Left lung (tissue), 10 donors: ENCODE data around the gene VGF. TPM values are rescaled to one million over a fixed set of nuclear protein-coding genes. Genes with fewer than 3 reads are reported as not detected.
"Not testable (repeated sequence)": the region's sequence is repeated elsewhere in the genome, so short reads cannot be mapped to it uniquely, and the experiment has no call there.

Experiments
- ATAC-seq: fragments of 200-7000 bp; cut with Tn5 transposase; one replicate; pipeline ENCODE4 v1.9.1; 2020; ENCODE audit warnings: moderate library complexity
- DNase-seq, 4 donors: peaks; one replicate each; pipeline ENCODE4 v3.0.0-alpha.2; 2013 to 2020
- H3K27ac ChIP-seq, 2 donors: fragments of 200-600 bp; sonication (generic) in 1 of 2; one replicate each; pipeline versions ENCODE4 v1.5.0 to v1.8.0; 2020 to 2021
- H3K27me3 ChIP-seq, 2 donors: fragments of 200-600 bp; sonication (generic) in 1 of 2; one replicate each; pipeline versions ENCODE4 v1.5.0 to v1.8.0; 2020 to 2021
- H3K36me3 ChIP-seq, 2 donors: fragments of 200-600 bp; sonication (generic) in 1 of 2; one replicate each; pipeline versions ENCODE4 v1.5.0 to v1.8.0; 2020 to 2021
- H3K4me1 ChIP-seq, 2 donors: fragments of 200-600 bp; one replicate each; pipeline ENCODE4 v1.8.0; 2021
- H3K4me3 ChIP-seq, 2 donors: fragments of 200-600 bp; sonication (generic) in 1 of 2; one replicate each; pipeline versions ENCODE4 v1.5.0 to v1.8.0; 2020 to 2021; ENCODE audit warnings: mild to moderate bottlenecking in 1 of 2
- H3K9me3 ChIP-seq, 2 donors: fragments of 200-600 bp; sonication (generic) in 1 of 2; one replicate each; pipeline versions ENCODE4 v1.5.0 to v1.8.0; 2020 to 2021
- CTCF ChIP-seq, 2 donors: fragments of 200-600 bp; sonication (generic) in 1 of 2; IDR thresholded peaks; one replicate each; pipeline versions ENCODE4 v1.5.0 to v1.8.0; 2021; ENCODE audit warnings: antibody characterized with exemption in 2 of 2
- intact Hi-C, 2 donors: fragments of 100-400 bp; cut with DNase I; formaldehyde crosslinking; loops; one replicate each; pipeline versions ENCODE4 v1.11.2 to v1.14.2; 2022
- polyA plus RNA-seq, 6 donors: library from polyadenylated mRNA; unstranded; fragments of 120-200 nt; gene quantifications; one replicate each; pipeline ENCODE4 v1.2.1, GENCODE V29; 2013; ENCODE audit not compliant: insufficient read length in 6 of 6
- total RNA-seq, 2 donors: library from RNA; stranded (reverse); fragmentation: NEBNext Ultra II Directional; extraction: Animal tissue kit (Norgen Biotek cat#: 25700); gene quantifications; one replicate each; pipeline ENCODE4 v1.2.1, GENCODE V29; 2021
- donor health status: DM: no; HTN: yes; CAD: no.
- donor health status: DM: no; HTN: no; CAD: no.

Gene VGF
- total and polyA plus RNA-seq, 8 donors = 0.82 to 1.4 (median 0.95) TPM; not detected in 2

GRCh38 chr7:101121991-101122932 is 43.1 kb downstream of the VGF start:
- intact Hi-C loops = no loop called here
- ATAC-seq (peak; percentile 57), DNase-seq (peak in 3 of 4 donors; percentile 70 to 88 (median 75))
- TF ChIP-seq CTCF (IDR thresholded peaks at IDR 0.05) = no peak
- Histone ChIP-seq H3K27me3 (peaks cover 0 to 51% of the 10 kb centered on the region in 2 donors), H3K9me3 (no peaks in the 10 kb centered on the region), H3K27ac (peak overlapping the region; percentile 74 to 84), H3K4me1 (peaks cover 17 to 71% of the 10 kb centered on the region in 2 donors), H3K36me3 (no peaks in the 10 kb centered on the region), H3K4me3 (peak overlapping the region; percentile 11 to 24)

- H3K36me3 ChIP-seq, ATAC-seq, DNase-seq, H3K9me3 ChIP-seq, intact Hi-C loops, H3K4me3 ChIP-seq: not testable (repeated sequence)
- peaks cover 0 to 44% of the 10 kb centered on the region in 2 donors for H3K27me3 ChIP-seq
- H3K27ac ChIP-seq = peak overlapping the region; percentile 74 to 84
- H3K4me1 ChIP-seq = peaks cover 15 to 65% of the 10 kb centered on the region in 2 donors
These were observed 43.8 kb downstream of the VGF start for GRCh38 chr7:101121631-101121990.

GRCh38 chr7:101120315-101120714 is 45.1 kb downstream of the VGF start:
- Histone ChIP-seq H3K4me1 (peaks cover 8 to 52% of the 10 kb centered on the region in 2 donors), H3K36me3 (no peaks in the 10 kb centered on the region), H3K4me3 (no peak overlapping the region), H3K27ac (no peak overlapping the region), H3K27me3 (peaks cover 0 to 31% of the 10 kb centered on the region in 2 donors), H3K9me3 (no peaks in the 10 kb centered on the region)
- no peak for TF ChIP-seq CTCF (IDR thresholded peaks at IDR 0.05)
- intact Hi-C loops = no loop called here
- ATAC-seq = no peak
- DNase-seq = no peak

GRCh38 chr7:101119876-101120275 is 45.5 kb downstream of the VGF start:
- Histone ChIP-seq H3K4me3 (no peak overlapping the region), H3K27me3 (peaks cover 0 to 27% of the 10 kb centered on the region in 2 donors), H3K27ac (no peak overlapping the region), H3K36me3 (no peaks in the 10 kb centered on the region), H3K9me3 (no peaks in the 10 kb centered on the region), H3K4me1 (peaks cover 8 to 48% of the 10 kb centered on the region in 2 donors)
- ATAC-seq = no peak
- intact Hi-C loops = no loop called here
- no peak for TF ChIP-seq CTCF (IDR thresholded peaks at IDR 0.05)
- DNase-seq = no peak

- intact Hi-C loops = no loop called here
- H3K4me1 ChIP-seq = peaks cover 5 to 39% of the 10 kb centered on the region in 2 donors
These were observed 46.5 kb downstream of the VGF start for GRCh38 chr7:101118856-101119255.

More at GRCh38 chr7:101118856-101119255, 46.5 kb downstream of the VGF start:
- ATAC-seq (no peak), DNase-seq (peak in 1 of 4 donors; percentile 1)
- H3K27ac ChIP-seq = no peak overlapping the region
- H3K9me3 ChIP-seq = no peaks in the 10 kb centered on the region
- H3K4me3 ChIP-seq = no peak overlapping the region
- H3K36me3 ChIP-seq = no peaks in the 10 kb centered on the region
- no peak for TF ChIP-seq CTCF (IDR thresholded peaks at IDR 0.05)
- peaks cover 0 to 18% of the 10 kb centered on the region in 2 donors for H3K27me3 ChIP-seq
